HG02798 (cell line): ENCODE measurements around the gene ADAM12.

Source experiments
- ATAC-seq: cut with Tn5 transposase; IDR thresholded peaks from one replicate; pipeline ENCODE4 v1.9.1; 2021; ENCODE audit warnings: mild to moderate bottlenecking; ENCODE audit not compliant: unreplicated experiment, poor library complexity

Gene ADAM12

DNA sequence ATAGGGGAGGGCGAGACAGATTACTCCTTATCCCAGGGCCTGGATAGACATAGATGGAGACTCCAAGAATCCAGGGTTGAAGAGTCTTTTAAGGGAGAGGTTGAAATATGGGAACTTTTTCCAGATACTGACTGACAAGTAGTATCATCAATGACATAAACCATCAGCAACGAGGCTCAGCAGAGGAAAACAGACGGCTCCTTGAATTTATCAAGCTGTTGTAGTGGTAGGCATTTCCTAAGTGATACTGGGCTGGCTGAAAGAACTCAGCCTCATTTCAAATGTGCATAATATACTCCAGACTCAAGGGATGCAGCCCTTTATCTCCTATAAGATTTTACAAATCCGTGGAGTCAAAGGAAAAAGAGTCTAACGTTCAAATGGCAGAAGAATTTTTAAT, 341.4 kb downstream of the ADAM12 start:
- no peak for ATAC-seq

DNA sequence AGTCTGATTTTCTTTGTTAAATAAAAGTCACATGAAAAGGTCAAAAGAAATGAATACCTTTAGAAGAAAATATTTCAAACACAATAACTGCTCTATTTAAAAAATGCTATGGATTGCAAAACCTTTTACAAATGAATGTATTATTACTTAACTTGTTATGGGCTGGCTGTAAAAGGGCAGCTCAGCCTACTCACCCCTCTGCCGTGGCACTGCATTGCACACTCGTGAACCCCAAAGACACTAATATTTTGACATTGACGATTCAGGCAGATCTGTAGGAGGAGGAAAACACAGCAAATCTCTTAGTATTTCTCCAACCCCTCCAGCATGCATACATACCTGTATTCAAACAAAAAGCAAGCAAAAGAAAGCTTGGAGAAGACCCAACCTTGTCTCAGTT, 342.4 kb downstream of the ADAM12 start:
- no peak for ATAC-seq

DNA sequence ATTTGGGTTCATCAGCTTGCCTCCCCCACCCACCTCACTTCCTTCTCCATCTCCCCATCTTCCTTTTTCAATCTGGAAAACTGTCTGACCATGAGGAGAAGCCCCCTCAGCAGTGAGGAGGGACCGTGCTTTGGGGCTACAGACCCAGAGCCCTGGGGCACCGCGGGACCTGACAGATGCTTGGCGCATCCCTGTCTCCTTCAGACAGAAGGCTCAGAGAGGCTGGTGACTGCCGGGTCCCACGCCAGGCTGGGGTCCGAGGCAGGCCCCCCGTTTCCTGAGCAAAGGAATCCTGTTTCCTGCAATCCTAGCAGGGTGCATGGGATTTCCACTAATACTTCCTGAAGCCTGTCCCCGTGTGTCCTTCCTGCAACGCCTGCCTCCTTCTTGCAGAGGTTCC, 344.9 kb downstream of the ADAM12 start:
- no peak for ATAC-seq

DNA sequence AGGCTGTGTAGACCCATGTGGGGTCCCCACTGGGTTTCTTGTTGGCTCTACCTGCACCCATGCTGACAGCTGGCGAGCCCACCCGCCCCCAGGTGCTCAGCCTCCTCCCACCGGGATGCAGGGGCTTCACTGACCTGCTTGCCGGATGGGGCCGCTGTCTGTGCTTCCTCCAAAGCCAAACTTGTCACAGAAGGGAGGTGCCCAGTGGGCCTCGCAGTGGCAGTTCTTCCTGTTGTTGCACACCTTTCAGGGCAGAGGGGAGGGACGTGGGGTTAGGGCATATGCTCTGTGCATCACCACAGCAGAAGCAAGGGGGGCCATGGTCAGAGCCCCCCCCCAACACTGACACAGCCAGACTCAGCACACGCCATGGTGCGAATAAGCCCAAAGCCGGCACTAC, 345.4 kb downstream of the ADAM12 start:
- no peak for ATAC-seq

DNA sequence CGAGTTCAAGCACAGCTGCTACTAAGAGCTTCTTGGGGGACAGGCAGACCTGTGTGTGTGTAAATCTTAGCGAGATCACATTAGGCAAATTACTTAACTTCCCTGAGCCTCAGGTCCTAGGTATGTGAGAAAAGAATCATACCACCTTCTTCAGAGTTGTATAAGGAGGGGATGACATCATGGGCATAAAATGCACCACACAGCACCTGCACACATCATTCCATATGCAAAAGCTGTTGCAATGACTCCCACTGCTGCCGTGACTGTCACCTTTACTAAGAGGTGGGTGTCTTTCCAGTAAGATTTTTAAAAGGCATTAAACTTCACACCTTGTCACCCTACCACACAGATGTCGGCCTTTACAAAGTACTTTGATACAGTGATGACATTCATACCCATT, 345.9 kb downstream of the ADAM12 start:
- ATAC-seq: no peak

DNA sequence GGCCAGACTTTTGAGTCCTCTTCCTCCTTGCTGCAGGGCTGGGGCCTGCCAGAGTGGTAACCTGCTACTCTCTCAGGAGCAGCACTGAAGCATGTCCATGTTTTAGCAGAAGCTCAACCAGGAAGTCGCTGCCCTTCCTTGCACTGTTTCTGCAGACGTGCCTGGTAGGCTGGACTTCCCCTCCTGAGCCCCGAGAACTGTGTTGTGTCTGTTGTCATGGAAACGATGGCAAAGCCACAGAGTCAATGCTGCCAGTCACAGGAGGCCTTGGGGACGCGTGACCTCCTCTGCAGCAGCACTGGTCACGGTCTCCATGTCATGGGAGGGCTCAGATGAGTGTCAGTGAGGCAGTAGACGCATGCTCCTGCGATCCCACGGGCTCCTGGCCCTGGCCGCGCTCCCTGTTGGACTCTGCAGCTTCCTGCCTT, 346.5 kb downstream of the ADAM12 start:
- peak; percentile 99 for ATAC-seq

DNA sequence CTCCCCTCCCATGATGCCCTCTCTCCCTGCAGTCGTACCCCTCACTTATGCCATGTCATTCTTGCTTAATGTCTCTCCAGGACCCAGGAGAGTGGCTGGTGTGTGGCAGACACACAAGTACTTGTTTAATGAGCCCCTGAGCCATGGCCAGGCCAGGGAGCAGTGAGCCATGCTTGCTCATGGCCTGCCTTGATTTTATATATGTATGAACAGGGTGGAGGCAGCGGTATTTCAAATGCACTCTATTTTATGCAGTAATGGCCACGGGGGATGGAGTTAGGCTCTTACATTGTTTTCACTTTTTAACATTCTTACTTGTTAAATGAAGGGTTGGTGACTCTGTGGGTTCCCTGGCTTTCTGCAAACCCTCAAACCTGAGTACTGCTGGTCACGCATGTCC, 347.2 kb downstream of the ADAM12 start:
- no peak for ATAC-seq

DNA sequence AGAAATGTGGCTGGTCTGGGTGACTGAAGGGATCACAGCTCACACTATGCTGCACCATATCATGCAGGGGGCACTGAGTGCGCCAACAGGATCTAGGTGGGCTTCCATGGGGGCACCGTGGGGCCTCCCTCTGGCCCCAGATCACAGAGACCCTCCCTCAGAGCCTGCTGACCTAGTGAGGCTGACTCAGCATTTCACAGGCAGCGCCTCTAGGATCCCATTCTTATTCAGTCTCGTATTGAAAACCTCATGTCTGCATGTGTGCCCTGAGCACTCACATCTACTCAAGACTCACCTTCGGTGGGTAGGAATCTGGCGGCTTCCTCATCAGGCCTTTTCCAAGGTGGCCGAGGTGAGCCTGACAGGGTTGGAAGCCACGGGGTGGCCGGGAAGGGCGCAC, 350.3 kb downstream of the ADAM12 start:
- ATAC-seq: no peak

DNA sequence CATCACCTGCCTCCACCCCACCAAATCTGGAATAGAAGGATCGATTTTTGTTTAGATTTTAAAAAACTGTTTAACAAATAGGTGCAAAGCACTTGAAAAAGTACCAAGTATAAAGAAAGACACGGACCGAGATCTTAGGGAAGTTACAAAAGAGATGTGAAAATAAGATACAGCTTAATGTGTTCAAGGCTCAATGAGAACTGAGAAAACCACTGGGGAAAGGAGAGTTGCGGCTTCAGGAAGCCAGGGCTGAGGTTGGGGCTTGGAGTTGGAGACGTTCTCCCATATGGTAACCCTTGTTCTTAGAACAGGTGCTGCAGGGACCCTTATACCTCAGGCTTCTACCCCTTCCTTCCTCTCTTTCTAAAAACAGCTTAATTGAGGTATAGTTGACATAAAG, 351.8 kb downstream of the ADAM12 start:
- ATAC-seq: no peak

DNA sequence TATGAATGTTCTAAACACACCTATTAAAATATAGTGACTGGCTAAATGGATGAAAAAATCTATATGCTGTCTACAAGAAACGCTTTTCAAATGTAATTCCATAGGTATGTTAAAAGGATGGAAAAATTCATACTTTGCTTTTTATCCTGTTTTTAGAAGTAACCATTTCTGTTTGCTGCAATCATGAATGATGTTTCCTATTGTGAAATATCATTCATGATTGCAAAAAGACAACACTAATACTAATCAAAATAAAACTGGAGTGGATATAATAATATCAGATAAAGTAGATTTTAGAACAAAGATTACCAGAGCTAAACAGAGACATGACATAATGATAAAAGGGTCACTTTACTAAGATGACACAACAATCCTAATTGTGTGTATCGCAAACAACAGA, 353.7 kb downstream of the ADAM12 start:
- ATAC-seq: no peak

DNA sequence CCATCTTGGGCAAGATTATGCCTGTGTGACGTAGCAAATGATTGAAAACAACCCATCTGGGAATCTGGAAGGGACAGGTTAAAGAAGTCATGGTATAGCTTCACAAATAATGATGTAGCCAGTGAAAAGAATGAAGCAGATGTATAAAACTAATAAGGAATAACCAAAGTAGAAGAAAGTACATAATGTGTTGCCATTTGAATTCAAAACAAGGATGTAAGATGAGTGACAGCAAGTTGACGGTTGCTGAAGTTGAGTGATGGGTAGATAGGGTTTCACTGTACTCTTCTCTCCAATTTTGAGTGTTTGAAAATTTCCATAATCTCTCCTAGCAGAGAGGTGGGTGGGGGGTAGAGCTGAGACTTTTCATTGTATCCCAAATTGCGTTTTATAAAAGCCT, 358.3 kb downstream of the ADAM12 start:
- ATAC-seq: no peak

DNA sequence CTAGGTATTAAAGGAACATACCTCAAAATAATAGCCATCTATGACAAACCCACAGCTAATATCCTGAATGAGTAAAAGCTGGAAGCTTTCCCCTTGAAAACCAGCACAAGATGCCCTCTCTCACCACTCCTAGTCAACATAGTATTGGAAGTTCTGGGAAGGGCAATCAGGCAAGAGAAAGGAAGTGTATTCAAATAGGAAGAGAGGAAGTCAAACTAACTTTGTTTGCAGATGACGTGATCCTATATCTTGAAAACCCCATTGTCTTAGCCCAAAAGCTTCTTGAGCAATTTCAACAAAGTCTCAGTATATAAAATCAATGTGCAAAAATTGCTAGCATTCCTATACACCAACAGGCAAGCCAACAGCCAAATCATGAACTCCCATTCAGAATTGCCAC, 360.6 kb downstream of the ADAM12 start:
- no peak for ATAC-seq

DNA sequence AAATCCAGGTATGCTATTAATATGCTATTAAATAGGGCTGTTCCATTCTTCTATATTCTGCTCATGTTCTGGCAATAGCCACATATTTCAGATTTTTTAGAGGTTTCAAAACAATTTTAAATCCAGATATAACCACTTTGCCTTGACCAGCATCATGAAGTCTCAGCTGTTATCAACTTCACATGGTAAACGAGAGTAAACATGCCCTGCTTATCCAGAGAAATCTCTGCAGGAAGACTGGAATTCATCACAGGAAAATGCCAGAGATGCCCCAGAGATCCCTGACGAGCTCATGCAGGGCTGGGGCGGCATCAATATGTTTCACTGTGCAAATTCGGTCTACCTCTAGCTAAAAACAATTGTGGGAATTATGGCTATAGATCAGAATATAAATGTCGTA, 365.4 kb downstream of the ADAM12 start:
- no peak for ATAC-seq

DNA sequence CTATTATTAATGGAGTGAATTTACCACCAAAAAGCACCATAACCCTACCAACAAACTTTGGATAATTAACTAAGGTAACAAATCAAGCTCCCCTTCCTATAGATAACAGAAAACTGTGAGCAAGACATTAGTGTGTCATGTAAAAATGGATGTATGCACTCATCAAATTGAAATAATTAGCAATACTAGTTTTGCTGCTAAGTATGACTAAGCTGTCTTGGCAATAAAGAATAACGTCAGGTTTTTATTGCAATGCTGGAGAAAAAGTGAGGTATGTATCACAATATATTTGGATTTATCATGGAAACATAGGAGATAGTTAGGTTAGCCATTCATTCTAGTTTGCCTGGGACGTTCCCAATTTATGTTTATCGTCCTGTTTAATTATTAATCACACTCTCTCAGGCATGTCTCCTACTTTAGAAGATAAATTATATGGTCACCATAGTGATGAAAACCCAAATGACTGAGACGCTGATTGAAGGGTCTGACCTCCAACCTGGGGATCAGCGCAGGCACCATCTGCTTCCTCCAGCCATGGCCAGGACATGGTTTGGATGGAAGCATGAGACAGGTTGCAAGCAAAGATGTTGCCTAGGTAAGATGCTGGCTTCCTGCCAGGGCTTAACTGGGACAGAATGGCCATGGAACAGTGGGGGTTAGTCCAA, 366.3 kb downstream of the ADAM12 start:
- no peak for ATAC-seq

DNA sequence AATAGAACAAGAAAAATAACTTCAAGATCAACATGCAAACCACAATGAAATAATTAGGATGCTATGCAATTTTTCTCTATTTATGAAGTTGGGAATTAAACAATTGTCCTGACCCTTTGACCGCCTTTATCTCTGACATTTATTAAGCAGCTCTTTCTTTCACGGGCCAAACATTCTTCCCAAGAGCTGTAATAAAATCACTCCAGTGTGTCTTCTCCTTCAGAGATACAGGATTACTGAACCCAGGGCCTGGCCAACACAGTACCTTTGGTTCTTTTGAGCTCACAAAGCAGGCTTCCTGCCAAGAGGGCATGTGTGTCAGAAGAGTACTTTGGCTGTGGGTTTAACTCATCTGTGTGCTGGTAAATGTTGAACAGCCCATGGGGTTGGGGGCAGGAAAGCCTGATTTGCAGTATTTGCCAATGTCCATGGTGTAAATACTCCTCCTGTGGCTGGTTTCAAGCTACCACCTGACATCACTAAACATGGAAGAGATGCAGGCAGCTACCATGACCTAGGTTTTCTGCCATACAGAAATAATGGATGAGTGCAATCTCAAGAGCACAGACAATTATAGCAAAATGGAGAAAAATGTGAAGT, 370.2 kb downstream of the ADAM12 start:
- ATAC-seq: no peak

DNA sequence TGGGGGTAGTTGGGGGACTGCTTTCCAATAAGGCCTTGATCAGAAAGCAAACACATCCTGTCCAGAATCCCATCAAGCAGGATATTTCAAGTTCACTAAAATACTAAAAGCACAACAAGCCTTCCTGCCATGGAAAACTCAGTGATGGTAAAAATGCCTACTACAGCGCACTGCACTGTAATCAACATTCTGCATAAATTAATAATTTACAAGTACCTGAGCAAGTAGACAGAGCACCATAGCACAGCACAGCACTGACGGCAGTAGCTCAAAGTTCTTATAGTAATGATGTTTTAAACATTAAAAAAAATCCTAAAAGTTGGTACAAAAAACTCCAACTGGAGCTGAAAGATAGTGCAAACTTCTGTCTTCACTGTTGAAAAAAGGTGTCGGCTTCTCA, 371.4 kb downstream of the ADAM12 start:
- no peak for ATAC-seq

DNA sequence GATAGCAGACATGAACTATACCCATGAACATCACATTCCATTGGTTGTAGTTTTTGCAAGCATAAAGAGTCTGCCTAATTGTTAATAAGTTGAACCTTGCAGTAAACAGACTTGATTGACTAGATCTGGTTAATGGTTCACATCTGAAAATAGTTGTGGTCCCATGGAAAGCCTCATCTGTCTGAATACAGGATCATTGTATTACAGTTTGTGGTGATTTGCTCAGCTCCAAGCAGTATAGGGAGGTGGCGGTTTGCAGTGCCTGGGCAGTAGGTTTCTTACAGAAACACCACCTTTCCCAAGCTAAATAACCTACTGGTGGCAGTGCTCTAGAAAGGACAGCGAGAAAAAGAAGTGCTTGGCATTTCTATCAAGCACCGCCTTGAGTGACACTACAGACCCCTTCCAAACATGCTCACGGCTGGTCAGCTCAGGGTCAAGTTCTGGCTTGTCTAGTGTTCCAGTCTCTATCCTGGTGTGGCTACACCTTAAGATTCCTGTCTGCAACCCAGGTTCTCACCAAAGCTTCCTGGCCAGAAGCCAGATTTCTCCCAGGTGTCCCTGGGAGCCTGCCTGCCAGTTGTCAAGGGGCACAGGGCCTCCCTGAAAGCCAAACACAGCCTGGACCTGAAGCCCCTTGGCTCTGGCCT, 372.0 kb downstream of the ADAM12 start:
- no peak for ATAC-seq

DNA sequence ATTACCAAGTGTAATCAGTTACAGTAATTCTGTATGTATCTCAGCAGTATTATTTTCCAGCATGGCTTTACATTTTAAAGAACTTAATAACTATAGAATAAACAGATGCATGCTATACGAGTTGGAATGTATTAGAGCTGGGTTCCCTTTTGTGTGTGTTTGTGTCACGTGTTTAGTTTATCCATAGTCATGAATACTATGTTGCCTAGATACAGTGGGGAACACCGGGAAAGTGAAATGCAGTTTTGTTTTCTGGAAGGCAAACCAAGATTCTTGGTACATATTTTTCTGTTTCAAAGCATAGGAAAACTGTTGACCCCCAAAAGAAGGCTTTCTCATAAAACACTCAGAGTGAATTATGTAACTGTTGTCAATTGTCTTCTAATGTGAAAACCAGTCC, 372.9 kb downstream of the ADAM12 start:
- ATAC-seq: no peak

DNA sequence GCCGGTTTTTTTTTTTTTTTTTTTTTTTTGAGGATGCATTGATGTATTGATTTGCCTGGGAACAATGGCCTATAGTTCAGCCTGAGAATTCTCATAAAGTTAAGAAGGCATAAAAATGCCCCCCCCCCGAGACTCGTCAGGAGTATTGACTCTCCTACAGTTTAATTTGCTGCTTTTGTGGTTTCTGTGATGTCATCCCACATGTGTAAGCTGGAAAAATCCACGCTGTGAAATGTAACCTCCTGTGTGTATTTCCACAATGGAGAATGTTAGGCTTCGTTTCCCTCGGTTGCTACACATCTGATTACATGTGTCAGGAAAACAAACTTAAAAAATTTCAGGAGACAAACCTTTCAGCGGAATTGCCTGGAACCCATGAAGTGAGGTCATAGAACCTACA, 374.0 kb downstream of the ADAM12 start:
- ATAC-seq: no peak

DNA sequence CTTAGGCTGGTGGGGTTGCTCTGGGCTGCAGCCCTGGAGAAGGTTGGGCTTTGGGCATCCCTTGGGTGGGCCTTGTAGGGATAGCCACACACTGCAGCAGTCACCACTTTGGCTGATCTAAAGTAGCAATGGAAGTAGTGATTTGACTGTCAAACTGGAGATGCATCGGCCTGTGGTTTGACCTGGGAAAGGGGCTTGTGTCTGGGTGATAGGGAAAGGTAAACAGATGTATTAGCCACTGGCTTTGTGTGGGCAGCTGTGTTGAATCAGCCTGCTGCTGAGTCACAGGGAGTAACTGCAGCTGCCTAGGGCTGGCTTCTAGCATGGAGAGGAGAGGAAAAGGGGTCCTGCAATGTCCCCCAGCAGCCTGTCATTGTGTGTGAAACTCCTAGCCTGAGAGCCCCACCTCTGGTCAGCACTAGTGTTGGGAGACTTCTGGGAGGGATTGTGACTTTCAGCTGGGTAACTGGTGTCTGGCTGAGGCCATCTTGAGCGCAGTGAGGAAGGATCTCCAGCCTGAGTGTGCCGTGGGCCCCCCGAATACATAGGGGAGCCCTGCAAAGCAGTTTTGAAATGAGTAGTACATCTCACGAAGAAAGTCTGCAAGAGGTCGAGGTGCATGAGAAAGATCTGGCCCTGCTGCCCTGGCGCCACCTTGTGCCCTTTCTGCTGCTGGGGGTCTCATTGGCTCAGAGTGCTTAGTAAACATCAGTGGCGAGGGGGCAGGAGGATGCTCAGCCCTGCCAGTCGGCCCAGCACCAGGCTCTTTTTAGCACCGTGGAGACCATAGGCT, 374.6 kb downstream of the ADAM12 start:
- peak; percentile 59 for ATAC-seq

DNA sequence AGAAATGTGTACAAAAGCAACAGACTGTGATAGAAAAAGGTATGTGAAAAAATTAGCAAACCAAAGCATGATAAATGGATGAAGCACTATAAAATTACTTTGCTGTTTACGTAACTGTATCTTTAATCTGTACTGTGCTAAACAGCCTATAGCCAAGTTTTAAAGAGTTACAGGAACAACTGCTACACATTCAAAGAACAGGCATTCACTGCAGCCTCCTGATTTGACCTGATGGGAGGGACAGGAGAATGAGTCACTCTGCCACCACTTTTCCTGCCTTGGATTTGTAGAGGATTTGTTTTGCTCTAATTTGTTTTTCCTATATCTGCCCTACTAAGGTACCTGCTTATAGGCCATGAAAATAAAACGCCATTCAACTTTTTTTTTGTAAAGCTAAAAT, 375.8 kb downstream of the ADAM12 start:
- ATAC-seq: no peak
